NCI-H345 (cell line): ENCODE data around the gene HGD.
"Not testable (repeated sequence)": the region's sequence is repeated elsewhere in the genome, so short reads cannot be mapped to it uniquely, and the experiment has no call there.

Source experiments
- DNase-seq: peaks from one replicate; lab custom pipeline; 2025; lab: John Stamatoyannopoulos, UW

Gene HGD

GRCh38 chr3:120678984-120679383, 3.1 kb downstream of the HGD start:
- DNase-seq = no peak

- DNase-seq = no peak
These were observed 3.6 kb downstream of the HGD start for GRCh38 chr3:120678331-120678947.

- DNase-seq = not testable (repeated sequence)
These were observed 4.8 kb downstream of the HGD start for GRCh38 chr3:120677193-120677592.

- no peak for DNase-seq
These were observed 8.9 kb downstream of the HGD start for GRCh38 chr3:120673116-120673515.

GRCh38 chr3:120670576-120670975, 11.5 kb downstream of the HGD start:
- DNase-seq = no peak

GRCh38 chr3:120664926-120665325, 17.1 kb downstream of the HGD start:
- DNase-seq = no peak

- DNase-seq = no peak
These were observed 20.1 kb downstream of the HGD start for GRCh38 chr3:120661945-120662344.

- no peak for DNase-seq
These were observed 20.7 kb downstream of the HGD start for GRCh38 chr3:120661106-120661905.

GRCh38 chr3:120659834-120660233, 22.2 kb downstream of the HGD start:
- no peak for DNase-seq

- no peak for DNase-seq
These were observed 22.8 kb downstream of the HGD start for GRCh38 chr3:120659285-120659684.

GRCh38 chr3:120652896-120653545, 29.0 kb downstream of the HGD start:
- DNase-seq = no peak

GRCh38 chr3:120652281-120652680, 29.8 kb downstream of the HGD start:
- no peak for DNase-seq

GRCh38 chr3:120650311-120650710, 31.7 kb downstream of the HGD start:
- DNase-seq = no peak

GRCh38 chr3:120649830-120650233, 32.2 kb downstream of the HGD start:
- DNase-seq = no peak

- no peak for DNase-seq
These were observed 33.7 kb downstream of the HGD start for GRCh38 chr3:120648290-120648689.

GRCh38 chr3:120646771-120647432, 35.1 kb downstream of the HGD start:
- DNase-seq = no peak

GRCh38 chr3:120645083-120645845, 36.8 kb downstream of the HGD start:
- no peak for DNase-seq

- DNase-seq = no peak
These were observed 39.6 kb downstream of the HGD start for GRCh38 chr3:120642368-120642948.

- DNase-seq = no peak
These were observed 40.3 kb downstream of the HGD start for GRCh38 chr3:120641696-120642246.

- no peak for DNase-seq
These were observed 41.8 kb downstream of the HGD start for GRCh38 chr3:120640231-120640630.

GRCh38 chr3:120638820-120639219, 43.2 kb downstream of the HGD start:
- not testable (repeated sequence) for DNase-seq
